GM12891 (cell line): ENCODE results near the gene MAPK8.

ENCODE experiments used
- DNase-seq: peaks from one replicate; pipeline ENCODE4 v3.0.0; 2011; ENCODE audit warnings: low spot score; ENCODE audit not compliant: insufficient read length
- FAIRE-seq: peaks from 2 replicates; lab custom pipeline; 2011; peaks lifted over from hg19 to GRCh38; lab: Jason Lieb, UNC
- PAX5 ChIP-seq: IDR thresholded peaks from 2 replicates; pipeline ENCODE4 v1.6.1; 2011; ENCODE audit warnings: low read length, moderate library complexity, mild to moderate bottlenecking; ENCODE audit not compliant: insufficient read depth, severe bottlenecking
- POLR2A ChIP-seq: IDR thresholded peaks from 2 replicates; pipeline ENCODE4 v1.6.1; 2011; ENCODE audit warnings: low read depth, low read length, control low read depth
- POLR2AphosphoS5 ChIP-seq: IDR thresholded peaks from 2 replicates; pipeline ENCODE4 v1.6.1; 2011; ENCODE audit warnings: low read depth, low read length, control low read depth
- POU2F2 ChIP-seq: IDR thresholded peaks from 2 replicates; pipeline ENCODE4 v1.6.1; 2011; ENCODE audit warnings: low read depth, mild to moderate bottlenecking, control low read depth, low read length, moderate library complexity
- SPI1 ChIP-seq: IDR thresholded peaks from 2 replicates; pipeline ENCODE4 v1.6.1; 2011; ENCODE audit warnings: low read depth, low read length, control low read depth
- TAF1 ChIP-seq: IDR thresholded peaks from 2 replicates; pipeline ENCODE4 v1.6.1; 2011; ENCODE audit warnings: low read depth, low read length, control low read depth

MAPK8 gene

DNA sequence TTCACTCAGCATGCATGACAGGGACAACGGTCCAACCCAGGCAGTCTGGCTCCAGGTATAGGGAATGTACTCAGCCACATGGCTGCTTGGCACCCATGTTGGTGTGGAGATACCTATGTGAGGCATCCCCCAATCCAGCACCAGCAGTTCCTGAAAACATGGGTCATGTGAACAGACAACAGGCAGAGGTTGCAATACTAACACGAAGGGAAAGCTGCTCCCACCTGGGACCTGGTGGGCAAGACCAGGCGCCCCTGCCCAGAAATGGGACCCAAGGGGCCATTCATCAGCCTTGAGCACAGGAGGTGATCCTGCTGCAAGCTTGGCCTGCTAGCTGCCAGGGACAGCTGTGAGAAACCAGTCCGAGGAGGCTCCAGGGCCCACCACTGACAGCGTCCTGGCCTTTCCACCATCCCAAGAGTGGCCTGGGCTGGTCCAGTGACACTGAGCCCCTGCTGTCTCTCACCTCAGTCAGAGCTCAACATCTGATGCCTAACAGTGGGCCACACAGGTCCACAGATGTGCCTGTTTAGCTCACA is 156.1 kb downstream of the MAPK8 start:
- FAIRE-seq (no peak), DNase-seq (no peak)
- no peak for TF ChIP-seq POU2F2
- TF ChIP-seq POLR2A = no peak
- TF ChIP-seq POLR2AphosphoS5 = no peak
- no peak for TF ChIP-seq SPI1
- no peak for TF ChIP-seq TAF1
- TF ChIP-seq PAX5 = no peak

DNA sequence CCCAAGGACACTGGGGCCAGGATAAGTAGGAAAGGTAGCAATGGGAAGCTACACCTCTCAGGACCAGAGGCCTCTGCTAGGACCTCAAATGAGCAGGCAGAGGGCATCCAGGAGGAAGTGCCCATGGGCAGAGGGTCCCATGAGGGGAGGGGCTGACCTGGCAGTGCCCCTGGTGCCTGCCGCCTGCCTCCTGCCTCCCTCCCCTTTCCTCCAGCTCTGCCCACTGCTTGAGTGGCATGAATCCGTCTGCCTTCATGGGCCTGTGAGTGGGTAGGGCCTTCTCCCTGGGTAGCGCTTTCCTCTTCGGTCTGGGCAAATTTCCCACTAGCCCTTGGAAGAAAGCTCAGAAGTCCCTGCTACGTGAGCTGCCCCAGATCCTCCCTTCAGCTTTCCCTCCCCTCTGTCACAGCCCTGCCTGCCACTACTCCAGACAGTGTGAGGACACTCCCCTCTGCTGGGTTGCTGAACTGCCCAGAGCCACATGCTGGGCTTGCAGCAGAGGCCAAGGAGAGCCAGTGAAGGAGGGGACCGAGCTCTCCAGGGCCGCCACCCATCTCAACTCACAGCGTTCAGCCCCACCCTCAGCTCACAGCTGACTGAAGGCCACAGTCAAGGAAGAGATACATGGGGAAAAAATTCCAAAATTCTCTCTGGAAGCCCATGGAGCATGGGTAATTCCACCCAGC is 157.0 kb downstream of the MAPK8 start:
- no peak for TF ChIP-seq POU2F2
- TF ChIP-seq POLR2A = no peak
- no peak for TF ChIP-seq SPI1
- no peak for TF ChIP-seq TAF1
- no peak for TF ChIP-seq PAX5
- TF ChIP-seq POLR2AphosphoS5 = no peak
- FAIRE-seq = no peak
- DNase-seq = no peak

DNA sequence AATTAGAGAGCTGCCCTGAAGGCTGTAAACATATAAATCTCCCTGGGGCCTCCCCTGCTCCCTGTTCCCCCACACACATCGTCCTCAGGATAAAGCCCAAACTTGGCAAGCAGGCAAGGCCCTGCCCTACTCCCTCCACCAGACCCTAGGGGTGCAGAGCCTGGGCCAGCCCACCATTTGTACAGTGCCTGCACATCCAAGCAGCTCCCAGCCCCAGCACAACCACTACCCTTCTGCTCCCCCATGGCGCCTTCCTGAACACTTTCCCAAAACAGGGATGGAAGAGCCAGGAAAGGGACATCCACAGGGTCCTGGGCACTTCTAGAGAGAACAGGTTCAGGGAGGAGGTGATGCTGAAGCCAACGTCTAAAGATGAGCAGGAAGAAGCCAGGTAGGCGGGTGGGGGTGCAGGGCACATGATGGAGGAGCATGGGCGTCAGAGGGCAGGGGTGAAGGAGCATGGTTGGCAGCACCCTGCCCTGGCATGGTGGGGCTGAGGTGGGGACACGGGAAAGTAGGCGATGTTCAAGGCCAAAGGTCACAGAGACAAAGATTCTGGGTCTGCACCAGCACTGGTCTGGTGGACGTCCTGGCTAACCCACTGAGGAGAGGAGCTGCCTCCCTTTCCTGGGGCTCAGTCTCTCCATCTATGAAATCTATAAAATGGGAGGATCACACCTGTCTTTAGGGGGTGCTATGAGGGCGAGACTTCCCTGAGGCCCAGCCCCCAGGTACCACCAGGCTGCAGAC is 157.8 kb downstream of the MAPK8 start:
- no peak for FAIRE-seq
- TF ChIP-seq TAF1 (no peak), SPI1 (no peak), POLR2AphosphoS5 (no peak), POLR2A (no peak)
- DNase-seq = no peak

GRCh38 chr10:48464871-48465736 is 158.6 kb downstream of the MAPK8 start:
- DNase-seq = no peak

DNA sequence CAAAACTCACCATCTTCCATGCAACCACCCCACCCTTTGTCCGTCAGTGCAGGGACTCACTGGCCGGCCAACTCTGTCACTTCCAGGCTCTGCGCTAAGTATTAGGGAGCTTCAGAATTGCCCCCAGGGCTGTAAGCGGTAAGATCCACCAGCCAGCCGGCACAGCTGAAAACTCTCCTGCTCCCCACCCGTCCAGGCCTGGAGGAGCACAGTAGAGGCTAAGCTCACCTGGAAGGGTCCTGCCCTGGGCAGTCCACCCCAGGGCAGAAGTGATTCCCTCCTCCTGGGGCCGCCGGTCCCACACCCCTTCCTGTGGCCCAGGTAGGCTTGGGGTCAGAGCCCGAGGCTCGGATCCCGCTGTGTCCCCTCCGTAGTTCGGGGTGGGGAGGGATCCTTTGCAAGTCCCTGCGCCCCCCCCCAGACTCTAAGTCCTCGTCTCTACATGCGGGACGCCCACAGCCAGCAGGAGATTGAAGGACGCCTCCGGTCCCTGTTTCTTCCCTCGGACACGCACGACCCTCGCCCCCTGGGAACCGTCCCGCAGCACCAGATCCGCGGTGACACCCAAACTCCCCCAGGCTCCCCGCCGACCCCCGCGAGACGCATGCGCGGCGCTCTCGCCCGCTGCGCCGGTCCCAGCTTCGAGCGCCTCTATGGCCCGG is 159.5 kb downstream of the MAPK8 start:
- TF ChIP-seq TAF1 = no peak
- TF ChIP-seq POLR2AphosphoS5 = no peak
- no peak for TF ChIP-seq POLR2A
- TF ChIP-seq SPI1 = no peak
- TF ChIP-seq PAX5 = no peak
- TF ChIP-seq POU2F2 = no peak
- DNase-seq = no peak
- FAIRE-seq = no peak

More at GRCh38 chr10:48464871-48465736, 158.6 kb downstream of the MAPK8 start:
- TF ChIP-seq POU2F2 (no peak), POLR2A (no peak), PAX5 (no peak), SPI1 (no peak), TAF1 (no peak), POLR2AphosphoS5 (no peak)
- FAIRE-seq = no peak

GRCh38 chr10:48466611-48467240 is 160.2 kb downstream of the MAPK8 start:
- FAIRE-seq = no peak
- TF ChIP-seq TAF1 (no peak), POLR2A (no peak), POLR2AphosphoS5 (no peak), POU2F2 (no peak)
- no peak for DNase-seq

- DNase-seq (no peak), FAIRE-seq (no peak)
Measured at GRCh38 chr10:48467669-48468068, 161.2 kb downstream of the MAPK8 start.

DNA sequence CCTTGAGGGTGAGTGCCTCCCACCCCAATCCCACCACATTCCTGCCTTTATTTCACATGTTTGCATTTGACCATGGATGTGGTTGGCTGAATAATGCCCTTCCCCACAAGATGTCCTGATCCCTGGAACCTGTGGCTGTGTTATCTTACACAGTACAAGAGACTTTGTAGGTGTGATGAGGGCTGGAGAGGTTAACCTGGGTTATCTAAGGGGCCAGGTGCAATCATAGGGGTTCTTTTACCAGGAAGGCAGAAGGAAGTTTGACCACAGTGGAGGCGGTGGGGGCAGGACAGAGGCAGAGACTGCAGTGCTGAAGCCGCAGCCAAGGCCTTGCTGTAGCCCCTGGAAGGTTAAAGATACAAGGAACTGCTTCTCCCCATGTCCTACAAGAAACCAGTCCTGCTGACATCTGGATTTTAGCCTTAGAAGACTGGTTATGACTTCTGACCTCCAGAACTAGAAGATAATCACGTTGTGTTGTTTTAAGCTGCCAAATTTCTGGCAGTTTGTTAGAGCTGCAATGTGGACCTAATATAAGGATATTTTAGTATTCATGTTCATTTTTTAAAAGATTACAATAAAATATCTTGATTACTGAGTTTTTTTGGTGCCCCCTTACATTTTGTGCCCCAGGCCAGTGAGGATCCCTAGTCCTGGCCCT is 161.8 kb downstream of the MAPK8 start:
- FAIRE-seq = no peak
- DNase-seq = no peak
- TF ChIP-seq TAF1 (no peak), SPI1 (no peak), PAX5 (no peak), POLR2A (no peak)

More at GRCh38 chr10:48467669-48468068, 161.2 kb downstream of the MAPK8 start:
- no peak for TF ChIP-seq PAX5
- TF ChIP-seq SPI1 = no peak
- TF ChIP-seq POU2F2 = no peak
- TF ChIP-seq POLR2AphosphoS5 = no peak
- TF ChIP-seq POLR2A = no peak
- TF ChIP-seq TAF1 = no peak
